H54 (cell line): ENCODE data around the gene GPR160.
"Not testable (repeated sequence)": the region's sequence is repeated elsewhere in the genome, so short reads cannot be mapped to it uniquely, and the experiment has no call there.

Experiments used
- DNase-seq: peaks from one replicate; pipeline ENCODE4 v3.0.0; 2011; ENCODE audit warnings: low spot score, mixed read lengths; ENCODE audit not compliant: insufficient read length
- FAIRE-seq: peaks from 3 replicates; lab custom pipeline; 2011; peaks lifted over from hg19 to GRCh38; lab: Jason Lieb, UNC
- POLR2A ChIP-seq: IDR thresholded peaks from 2 replicates; pipeline ENCODE4 v1.6.1; 2011; ENCODE audit warnings: low read depth, mild to moderate bottlenecking, low read length

Gene GPR160

GRCh38 chr3:170010498-170010897, 27.3 kb upstream of the GPR160 start:
- FAIRE-seq (no peak), DNase-seq (no peak)
- TF ChIP-seq POLR2A, result no peak

GRCh38 chr3:170012683-170013400, 25.0 kb upstream of the GPR160 start:
- FAIRE-seq, result no peak
- no peak for DNase-seq
- TF ChIP-seq POLR2A, result no peak

GRCh38 chr3:170016057-170016456, 21.7 kb upstream of the GPR160 start:
- TF ChIP-seq POLR2A, result no peak
- FAIRE-seq, result no peak
- no peak for DNase-seq

- not testable (repeated sequence) for FAIRE-seq
Observed at GRCh38 chr3:170019306-170019705, 18.5 kb upstream of the GPR160 start.

GRCh38 chr3:170021083-170021482, 16.7 kb upstream of the GPR160 start:
- FAIRE-seq (no peak), DNase-seq (no peak)
- no peak for TF ChIP-seq POLR2A

More at GRCh38 chr3:170019306-170019705, 18.5 kb upstream of the GPR160 start:
- not testable (repeated sequence) for DNase-seq

GRCh38 chr3:170022336-170022735, 15.5 kb upstream of the GPR160 start:
- DNase-seq, result no peak
- no peak for FAIRE-seq
- no peak for TF ChIP-seq POLR2A

- FAIRE-seq (no peak), DNase-seq (no peak)
- no peak for TF ChIP-seq POLR2A
Observed at GRCh38 chr3:170023165-170023564, 14.6 kb upstream of the GPR160 start.

- no peak for TF ChIP-seq POLR2A
- DNase-seq (no peak), FAIRE-seq (no peak)
Observed at GRCh38 chr3:170024581-170024980, 13.2 kb upstream of the GPR160 start.

GRCh38 chr3:170027233-170028102, 10.3 kb upstream of the GPR160 start:
- FAIRE-seq (no peak), DNase-seq (no peak)
- TF ChIP-seq POLR2A, result no peak

- TF ChIP-seq POLR2A, result no peak
- FAIRE-seq (no peak), DNase-seq (no peak)
Observed at GRCh38 chr3:170033489-170033888, 4.3 kb upstream of the GPR160 start.

GRCh38 chr3:170038434-170039110, 777 bp downstream of the GPR160 start:
- TF ChIP-seq POLR2A, result no peak
- FAIRE-seq (no peak), DNase-seq (no peak)

GRCh38 chr3:170040418-170040817, 2.6 kb downstream of the GPR160 start:
- no peak for TF ChIP-seq POLR2A
- FAIRE-seq (no peak), DNase-seq (no peak)

GRCh38 chr3:170043506-170043905, 5.7 kb downstream of the GPR160 start:
- DNase-seq (no peak), FAIRE-seq (no peak)
- no peak for TF ChIP-seq POLR2A

GRCh38 chr3:170044271-170044670, 6.5 kb downstream of the GPR160 start:
- TF ChIP-seq POLR2A, result no peak
- no peak for FAIRE-seq
- DNase-seq, result no peak

- TF ChIP-seq POLR2A, result no peak
- DNase-seq, result no peak
- FAIRE-seq, result no peak
Observed at GRCh38 chr3:170044795-170045244, 7.0 kb downstream of the GPR160 start.
